Endodermal cell (in vitro differentiated cells): ENCODE data around the gene NPB. TPM values are rescaled to one million over a fixed set of nuclear protein-coding genes. Genes with fewer than 3 reads are reported as not detected.

Source experiments
- DNase-seq: peaks from one replicate; pipeline ENCODE4 v3.0.0-alpha.2; 2017
- H3K27ac ChIP-seq: 2 replicates; pipeline ENCODE4 v1.5.1; 2013; ENCODE audit warnings: mild to moderate bottlenecking, low read depth, low read length, moderate library complexity
- H3K27me3 ChIP-seq: 2 replicates; pipeline ENCODE4 v1.6.1; 2013; ENCODE audit warnings: mild to moderate bottlenecking, low read length, moderate library complexity; ENCODE audit not compliant: insufficient read depth, control insufficient read depth, poor library complexity, severe bottlenecking
- H3K36me3 ChIP-seq: 2 replicates; pipeline ENCODE4 v1.7.0; 2013; ENCODE audit warnings: mild to moderate bottlenecking, low read length, moderate library complexity; ENCODE audit not compliant: control insufficient read depth, insufficient read depth
- H3K4me1 ChIP-seq: one replicate; pipeline ENCODE4 v1.7.0; 2013; ENCODE audit warnings: low read length; ENCODE audit not compliant: control insufficient read depth, insufficient read depth
- H3K4me3 ChIP-seq: 2 replicates; pipeline ENCODE4 v1.5.1; 2013; ENCODE audit warnings: mild to moderate bottlenecking, low read length, moderate library complexity
- H3K9ac ChIP-seq: 2 replicates; pipeline ENCODE4 v1.6.1; 2013; ENCODE audit warnings: mild to moderate bottlenecking, low read length, moderate library complexity; ENCODE audit not compliant: poor library complexity, severe bottlenecking; ENCODE audit errors: extremely low read depth
- H3K9me3 ChIP-seq: 2 replicates; pipeline ENCODE4 v1.6.1; 2013; ENCODE audit warnings: mild to moderate bottlenecking, low read length, moderate library complexity; ENCODE audit not compliant: control insufficient read depth
- H3K27ac Mint-ChIP-seq: 2 replicates; pipeline ENCODE4 v1.8.0; 2020; ENCODE audit warnings: mixed read lengths
- H3K27me3 Mint-ChIP-seq: 2 replicates; pipeline ENCODE4 v1.8.0; 2021; ENCODE audit warnings: mild to moderate bottlenecking, mixed read lengths; ENCODE audit not compliant: insufficient read depth
- H3K36me3 Mint-ChIP-seq: 2 replicates; pipeline ENCODE4 v1.8.0; 2020; ENCODE audit warnings: low read depth, mixed read lengths
- H3K4me1 Mint-ChIP-seq: 2 replicates; pipeline ENCODE4 v1.8.0; 2020; ENCODE audit warnings: mixed read lengths
- H3K4me3 Mint-ChIP-seq: 2 replicates; pipeline ENCODE4 v1.8.0; 2020; ENCODE audit warnings: mild to moderate bottlenecking, moderate library complexity, mixed read lengths
- H3K9me3 Mint-ChIP-seq: 2 replicates; pipeline ENCODE4 v1.8.0; 2020; ENCODE audit warnings: mild to moderate bottlenecking, mixed read lengths
- CTCF ChIP-seq: fragments of 200-600 bp; sonication (generic); conservative IDR thresholded peaks from 2 replicates; pipeline ENCODE4 v1.5.0; 2021; ENCODE audit warnings: antibody characterized with exemption, mild to moderate bottlenecking
- WGBS, 2 experiments: methylation state at CpG; one replicate each; pipeline versions ENCODE4 v1.1.5 to v1.1.7; 2013; ENCODE audit warnings: missing lambda C conversion rate in 2 of 2, mixed read lengths in 1 of 2; ENCODE audit not compliant: insufficient coverage in 1 of 2, insufficient read length in 1 of 2; 5-methylcytosine and 5-hydroxymethylcytosine counted together
- total RNA-seq, 2 donors: library from RNA; stranded (reverse); fragmentation: NEBNext Ultra II Directional in 1 of 2; extraction: Animal tissue kit (Norgen Biotek cat#: 25700) in 1 of 2; gene quantifications; 2 replicates in 1 of 2; 3 replicates in 1 of 2; pipeline ENCODE4 v1.2.1, GENCODE V29; 2021

NPB gene
- total RNA-seq, 2 donors from 2014 or later: 3.3 to 3.7 TPM

- H3K4me3 ChIP-seq: no peak overlapping the region
- no peak overlapping the region for H3K9ac ChIP-seq
- H3K9me3 Mint-ChIP-seq: no peaks in the 10 kb centered on the region
- no peaks in the 10 kb centered on the region for H3K4me1 Mint-ChIP-seq
- peaks cover 80% of the 10 kb centered on the region for H3K36me3 Mint-ChIP-seq
- WGBS, 2 experiments: 93 to 95% methylated on average over 11 of the region's 11 CpGs
- H3K27me3 ChIP-seq: no peaks in the 10 kb centered on the region
- no peak overlapping the region for H3K4me3 Mint-ChIP-seq
- no peak overlapping the region for H3K27ac Mint-ChIP-seq
- H3K4me1 ChIP-seq: no peaks in the 10 kb centered on the region
- DNase-seq: no peak
- no peak overlapping the region for H3K27ac ChIP-seq
- no peaks in the 10 kb centered on the region for H3K9me3 ChIP-seq
- TF ChIP-seq CTCF: no peak
- H3K27me3 Mint-ChIP-seq: no peaks in the 10 kb centered on the region
- peaks cover 94% of the 10 kb centered on the region for H3K36me3 ChIP-seq
These were observed 17.5 kb upstream of the NPB start for GRCh38 chr17:81884520-81884919.

- no peak overlapping the region for H3K27ac Mint-ChIP-seq
- DNase-seq: peak; percentile 44
- peaks cover 79% of the 10 kb centered on the region for H3K36me3 Mint-ChIP-seq
These were observed 17.1 kb upstream of the NPB start for GRCh38 chr17:81884968-81885367.

GRCh38 chr17:81885454-81885853 lies 16.6 kb upstream of the NPB start:
- H3K4me3 ChIP-seq: no peak overlapping the region
- no peaks in the 10 kb centered on the region for H3K27me3 ChIP-seq
- Mint-ChIP-seq H3K9me3 (no peaks in the 10 kb centered on the region), H3K27ac (no peak overlapping the region), H3K4me3 (no peak overlapping the region), H3K27me3 (no peaks in the 10 kb centered on the region), H3K36me3 (peaks cover 81% of the 10 kb centered on the region), H3K4me1 (peaks cover 4% of the 10 kb centered on the region)
- H3K27ac ChIP-seq: no peak overlapping the region
- peaks cover 94% of the 10 kb centered on the region for H3K36me3 ChIP-seq
- H3K9ac ChIP-seq: no peak overlapping the region
- peak; percentile 43 for DNase-seq
- WGBS, 2 experiments: 97 to 99% methylated on average over 9 to 10 of the region's 10 CpGs
- peaks cover 7% of the 10 kb centered on the region for H3K4me1 ChIP-seq
- no peak for TF ChIP-seq CTCF
- H3K9me3 ChIP-seq: no peaks in the 10 kb centered on the region

More at GRCh38 chr17:81884968-81885367, 17.1 kb upstream of the NPB start:
- no peak for TF ChIP-seq CTCF
- H3K27me3 ChIP-seq: no peaks in the 10 kb centered on the region
- Mint-ChIP-seq H3K4me3 (no peak overlapping the region), H3K9me3 (no peaks in the 10 kb centered on the region), H3K4me1 (no peaks in the 10 kb centered on the region), H3K27me3 (no peaks in the 10 kb centered on the region)
- WGBS, 2 experiments: 94 to 100% methylated on average over 3 to 5 of the region's 5 CpGs
- no peaks in the 10 kb centered on the region for H3K9me3 ChIP-seq
- peaks cover 4% of the 10 kb centered on the region for H3K4me1 ChIP-seq
- H3K4me3 ChIP-seq: no peak overlapping the region
- H3K36me3 ChIP-seq: peaks cover 94% of the 10 kb centered on the region
- H3K27ac ChIP-seq: no peak overlapping the region
- no peak overlapping the region for H3K9ac ChIP-seq
